HG02840 (cell line): Measurements from ENCODE around the gene GLB1L2.

Experiments used
- ATAC-seq: cut with Tn5 transposase; IDR thresholded peaks from one replicate; pipeline ENCODE4 v1.9.1; 2021; ENCODE audit warnings: mild to moderate bottlenecking, moderate library complexity, moderate number of reproducible peaks; ENCODE audit not compliant: unreplicated experiment, low FRiP score

The GLB1L2 gene

DNA sequence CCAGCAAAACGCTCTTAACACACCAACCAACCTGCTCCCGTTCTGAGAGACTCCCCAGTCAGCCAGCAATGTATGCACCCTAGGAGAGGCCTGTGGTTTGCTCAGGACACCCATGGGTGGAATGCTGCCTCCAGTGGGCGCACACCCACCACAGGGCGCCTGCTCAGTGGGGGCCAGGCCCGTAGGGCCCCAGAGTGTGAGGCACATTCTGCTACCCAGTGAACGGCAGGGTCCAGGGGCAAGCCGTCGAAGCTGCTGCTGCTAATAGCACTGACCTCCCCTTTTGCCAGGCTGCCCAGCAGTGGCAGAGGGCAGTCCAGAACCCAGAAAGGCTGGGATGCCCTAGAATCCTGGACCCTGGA, 67.5 kb downstream of the GLB1L2 start:
- ATAC-seq = no peak

DNA sequence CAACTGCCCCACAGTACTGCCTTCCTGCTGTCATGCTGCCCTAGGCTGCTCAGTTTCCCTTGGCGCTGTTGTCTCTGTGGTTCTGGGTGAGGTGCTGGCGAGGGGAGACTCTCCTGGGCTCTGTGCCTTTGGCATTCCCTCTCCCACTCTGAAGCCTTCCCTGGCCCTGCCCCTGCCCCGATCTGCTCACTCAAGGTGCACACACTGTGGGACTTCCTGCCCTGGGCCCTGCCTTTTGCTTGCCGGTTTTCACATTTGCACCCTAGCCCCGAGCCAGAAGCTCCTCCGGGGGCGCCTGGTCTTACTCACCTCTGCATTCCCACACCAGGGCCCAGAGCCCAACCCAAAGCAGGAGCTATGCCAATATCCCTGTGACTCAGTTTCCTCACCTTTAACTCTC, 68.2 kb downstream of the GLB1L2 start:
- ATAC-seq = no peak

DNA sequence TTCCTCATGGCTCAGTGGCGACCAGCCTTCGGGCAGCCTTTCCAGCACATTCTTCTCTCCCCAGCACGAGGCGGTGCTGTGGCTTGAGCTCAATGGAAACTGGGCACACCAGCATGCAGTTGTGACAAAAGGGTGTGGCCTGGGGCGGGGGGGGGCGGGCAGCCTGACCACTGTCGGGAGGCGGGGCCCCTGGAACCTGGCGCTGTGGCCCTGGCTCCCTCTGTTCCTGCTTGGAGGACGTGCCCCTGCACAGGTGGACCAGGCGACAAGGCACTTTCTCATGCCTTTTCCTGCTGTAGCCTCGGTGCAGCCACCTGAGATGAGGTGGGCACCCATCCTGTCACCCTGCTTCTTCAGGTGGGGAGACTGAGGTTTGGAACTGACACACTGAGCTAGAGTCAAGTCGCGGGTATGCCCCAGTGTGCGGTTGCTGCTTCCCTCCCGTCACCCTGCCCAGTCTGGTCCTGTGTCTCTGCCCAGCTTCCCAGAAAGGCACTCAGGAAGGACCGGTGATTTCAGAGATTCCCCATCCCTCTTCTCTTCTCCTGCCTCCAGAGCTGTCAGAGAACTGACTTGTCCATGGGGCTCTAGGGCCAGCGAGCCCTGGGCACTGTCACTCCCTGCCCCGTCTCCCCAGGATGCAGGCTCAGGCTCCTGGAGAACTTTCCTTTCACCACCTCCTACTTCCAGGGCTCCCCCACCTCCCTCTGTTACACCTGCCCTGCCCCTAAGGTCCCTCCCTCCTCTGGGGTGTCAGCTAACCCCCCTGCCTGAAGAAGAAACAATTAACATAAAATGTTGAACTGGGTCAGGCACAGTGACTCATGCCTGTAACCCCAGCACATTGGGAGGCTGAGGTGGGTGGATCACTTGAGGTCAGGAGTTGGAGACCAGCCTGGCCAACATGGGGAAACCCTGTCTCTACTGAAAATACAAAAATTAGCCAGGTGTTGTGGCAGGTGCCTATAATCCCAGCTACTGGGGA, 70.3 kb downstream of the GLB1L2 start:
- ATAC-seq = no peak

DNA sequence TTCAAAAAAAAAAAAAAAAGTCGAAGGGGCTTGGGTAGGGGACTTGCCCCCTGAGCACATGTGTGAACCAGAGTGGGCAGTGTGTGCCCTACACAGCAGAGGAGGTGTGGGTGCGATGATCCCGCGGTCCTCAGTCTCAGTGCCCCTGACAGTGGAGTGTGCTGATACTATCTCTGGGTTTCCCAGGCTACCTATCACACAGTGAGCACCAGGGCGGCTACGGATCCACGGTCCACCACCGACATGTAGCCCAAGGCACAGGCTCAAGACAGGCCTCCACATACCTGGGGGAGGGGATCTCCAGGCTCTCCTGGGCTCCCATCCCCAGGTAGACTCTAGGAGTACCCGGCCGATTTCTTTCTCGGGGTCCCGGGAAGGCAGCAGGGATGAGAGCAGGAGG, 71.1 kb downstream of the GLB1L2 start:
- no peak for ATAC-seq

DNA sequence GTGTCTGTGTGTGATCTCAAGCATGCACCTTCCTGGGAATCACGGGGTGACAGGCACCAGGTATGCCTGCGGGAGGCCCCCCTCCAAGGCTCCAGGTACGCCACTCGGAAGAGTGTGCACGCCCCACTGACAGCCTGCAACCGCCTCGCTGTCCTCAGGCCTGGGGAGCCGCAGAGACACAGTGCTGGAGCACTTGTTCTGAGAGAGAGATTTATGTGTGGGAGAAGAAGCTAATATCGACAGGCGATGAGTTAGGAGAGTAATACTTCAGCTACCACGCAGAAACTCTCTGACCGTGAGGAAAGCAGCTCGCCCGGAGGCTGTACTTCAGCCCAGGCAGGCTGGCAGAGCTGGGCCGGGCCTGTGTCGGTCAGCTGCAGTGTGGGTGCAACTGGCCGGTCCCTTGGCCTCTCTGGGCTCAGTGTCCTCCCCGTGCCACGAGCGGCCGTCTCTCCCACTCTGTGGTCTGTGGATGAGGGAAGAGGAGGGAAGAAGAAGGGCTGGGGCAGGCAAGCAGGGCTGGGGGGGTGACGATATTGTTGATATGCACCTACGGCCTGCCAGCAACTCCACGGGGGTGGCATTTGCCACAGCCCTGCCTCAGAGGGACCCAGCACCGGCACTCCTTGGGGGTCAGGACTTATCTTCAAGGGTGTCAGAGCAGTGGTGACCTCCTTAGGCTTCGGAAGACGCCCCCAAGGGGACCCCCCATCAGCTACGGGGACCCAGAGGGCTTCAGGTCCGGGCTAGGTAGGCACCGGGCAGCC, 73.0 kb downstream of the GLB1L2 start:
- ATAC-seq = no peak

DNA sequence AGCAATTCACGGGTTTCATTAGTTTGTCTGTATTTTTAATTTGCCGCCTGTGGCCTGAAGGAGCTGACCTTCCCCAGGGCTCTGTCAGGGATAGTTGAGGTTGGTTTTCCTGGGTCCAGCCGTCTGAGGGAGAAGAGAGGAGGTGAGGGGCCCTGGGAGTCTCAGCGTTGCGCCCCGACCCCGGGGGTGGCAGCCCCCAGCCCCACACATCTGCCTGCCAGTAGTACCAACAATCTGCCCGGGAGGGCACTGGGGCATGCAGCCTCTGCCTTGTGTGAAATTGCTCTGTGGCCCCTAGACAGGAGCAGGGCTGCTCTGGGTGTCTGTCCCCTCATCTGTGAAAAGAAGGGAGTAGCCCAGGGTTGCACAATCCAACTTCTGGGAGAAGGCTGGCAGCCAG, 73.6 kb downstream of the GLB1L2 start:
- no peak for ATAC-seq

DNA sequence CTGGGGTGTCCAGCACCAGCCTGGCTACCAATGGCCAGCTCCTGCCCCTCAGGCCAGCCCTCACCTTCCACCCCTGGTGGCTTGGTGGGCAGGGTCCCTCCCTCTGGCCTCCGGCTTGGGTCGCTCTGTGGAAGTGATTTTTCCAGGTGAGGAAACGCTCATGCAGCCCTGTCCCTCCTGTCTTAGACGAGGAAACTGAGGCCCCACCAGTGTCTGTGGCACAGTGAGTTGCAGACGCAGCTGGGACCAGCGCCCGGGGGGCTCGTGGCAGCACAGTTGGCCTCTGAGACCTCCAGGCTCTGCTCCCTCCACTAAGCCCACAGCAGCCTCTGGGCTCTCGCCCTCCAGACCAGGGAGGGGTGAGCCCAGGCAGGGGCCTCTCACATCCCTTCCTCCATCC, 74.1 kb downstream of the GLB1L2 start:
- ATAC-seq = no peak

DNA sequence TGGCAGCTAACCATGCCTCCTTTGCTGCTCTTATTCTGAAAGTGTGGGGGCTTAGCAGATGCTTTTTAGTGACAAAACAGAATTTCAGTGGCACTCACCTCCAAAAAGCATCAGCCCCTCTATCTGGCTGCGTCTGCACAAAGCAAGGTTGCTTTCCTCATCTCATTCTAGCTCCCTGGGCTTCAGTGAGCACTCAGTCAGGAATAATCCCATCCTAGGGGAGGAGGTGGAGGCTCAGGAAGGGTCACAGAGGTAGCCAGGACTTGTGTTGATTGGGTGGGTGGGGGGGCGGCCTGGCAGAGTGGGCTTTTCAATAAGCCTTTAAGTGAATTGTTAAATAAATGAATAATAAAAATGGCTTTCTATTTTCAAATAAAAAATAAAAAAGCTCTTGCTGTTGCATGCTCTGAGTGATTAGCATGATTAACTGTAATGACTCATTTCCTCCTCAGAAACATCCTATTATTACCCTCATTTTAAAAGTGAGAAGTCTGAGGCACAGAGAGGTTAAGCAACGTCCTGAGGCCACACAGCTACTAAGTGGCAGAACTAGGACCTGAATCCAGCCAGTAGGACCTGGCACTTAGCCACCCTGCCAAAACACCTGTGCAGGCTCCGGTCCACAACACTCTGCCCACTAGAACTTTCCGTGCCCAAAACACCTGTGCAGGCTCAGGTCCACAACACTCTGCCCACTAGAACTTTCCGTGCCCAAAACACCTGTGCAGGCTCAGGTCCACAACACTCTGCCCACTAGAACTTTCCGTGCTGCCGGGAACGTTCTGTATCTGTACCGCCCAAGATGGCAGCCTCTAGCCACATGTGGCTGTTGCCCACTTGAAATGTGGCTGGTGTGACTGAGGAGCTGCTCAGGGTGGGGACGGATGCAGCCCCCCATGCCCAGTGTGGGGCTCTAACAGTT, 74.7 kb downstream of the GLB1L2 start:
- no peak for ATAC-seq

DNA sequence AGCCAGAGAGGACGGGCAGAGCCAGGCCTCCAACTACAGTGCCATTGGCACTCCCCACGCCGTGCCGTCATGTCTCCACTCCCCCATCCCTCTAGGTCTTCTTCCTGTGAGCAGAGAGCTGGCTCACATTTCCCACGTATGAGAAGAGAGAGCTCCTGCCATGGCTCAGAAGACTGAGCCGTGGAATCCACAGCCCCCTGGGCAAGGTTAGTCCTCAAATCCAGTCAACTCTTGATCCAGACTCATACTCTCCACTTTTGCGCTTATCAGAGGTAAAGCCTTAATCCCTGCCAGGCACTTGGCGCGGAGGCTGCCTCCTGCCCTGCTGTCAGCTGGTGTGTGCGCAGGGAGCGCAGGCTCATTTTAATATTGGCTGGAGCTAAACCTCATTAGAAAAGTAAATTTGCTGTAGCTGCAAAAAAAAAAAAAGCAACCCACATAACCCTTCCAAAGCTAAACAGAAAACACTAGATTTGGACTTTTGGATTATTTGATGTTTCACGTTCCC, 75.6 kb downstream of the GLB1L2 start:
- no peak for ATAC-seq

DNA sequence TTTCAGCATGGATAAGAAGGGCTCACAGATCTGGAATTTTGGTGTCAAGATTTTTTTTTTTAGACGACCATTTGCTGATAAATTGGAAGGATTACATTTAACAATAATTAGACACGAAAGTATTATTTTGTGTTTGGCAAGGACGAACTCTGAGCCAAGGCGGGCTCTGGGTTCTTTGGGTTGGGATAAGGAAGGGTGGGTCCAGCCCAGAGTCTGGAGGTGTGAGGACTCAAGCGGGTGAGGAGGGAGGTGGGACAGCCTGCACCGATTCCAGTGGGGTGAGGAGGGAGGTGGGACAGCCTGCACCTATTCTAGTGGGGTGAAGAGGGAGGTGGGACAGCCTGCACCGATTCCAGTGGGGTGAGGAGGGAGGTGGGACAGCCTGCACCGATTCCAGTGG, 76.1 kb downstream of the GLB1L2 start:
- ATAC-seq = no peak

DNA sequence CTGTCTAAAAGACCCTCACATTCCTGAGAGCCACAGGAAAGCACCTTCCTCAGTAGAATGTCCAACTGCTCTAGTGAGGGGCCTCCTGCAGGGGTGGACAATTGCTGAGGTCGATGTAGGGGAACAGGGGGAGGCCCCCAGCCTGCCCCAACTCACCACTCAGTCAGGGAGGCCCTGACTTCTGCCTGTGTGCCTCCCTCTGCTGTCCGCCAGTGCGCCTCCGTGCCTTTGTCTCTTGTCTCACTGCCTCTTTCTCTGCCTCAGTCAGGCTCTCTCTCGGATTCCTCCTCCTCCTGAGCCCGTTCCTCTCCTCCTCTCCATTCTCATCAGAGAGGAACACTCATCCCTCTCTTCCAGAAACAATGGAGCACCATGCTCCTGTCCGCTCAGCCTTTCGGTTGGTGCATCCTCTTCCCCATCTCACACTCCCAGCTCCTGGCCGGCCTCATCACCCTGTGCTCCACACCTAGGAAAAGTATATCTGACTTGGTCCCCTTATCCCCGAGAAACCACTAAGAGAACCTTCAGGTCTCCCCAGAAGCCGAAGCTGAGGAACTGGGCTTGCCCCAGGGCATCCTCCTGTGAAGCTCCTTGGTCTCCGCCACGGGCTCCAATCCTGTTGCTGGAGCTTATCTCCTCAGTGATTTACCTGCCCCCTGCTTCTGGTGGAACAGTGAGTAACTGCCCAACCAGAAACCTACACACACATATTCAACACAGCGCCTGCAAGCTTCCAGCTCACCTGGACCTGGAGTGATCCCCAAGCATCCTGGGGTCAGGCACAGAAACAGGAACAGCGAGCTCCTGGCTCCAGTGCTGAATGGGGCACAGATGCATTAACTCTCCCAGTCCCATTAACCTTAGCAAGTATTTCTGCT, 78.0 kb downstream of the GLB1L2 start:
- ATAC-seq = no peak

DNA sequence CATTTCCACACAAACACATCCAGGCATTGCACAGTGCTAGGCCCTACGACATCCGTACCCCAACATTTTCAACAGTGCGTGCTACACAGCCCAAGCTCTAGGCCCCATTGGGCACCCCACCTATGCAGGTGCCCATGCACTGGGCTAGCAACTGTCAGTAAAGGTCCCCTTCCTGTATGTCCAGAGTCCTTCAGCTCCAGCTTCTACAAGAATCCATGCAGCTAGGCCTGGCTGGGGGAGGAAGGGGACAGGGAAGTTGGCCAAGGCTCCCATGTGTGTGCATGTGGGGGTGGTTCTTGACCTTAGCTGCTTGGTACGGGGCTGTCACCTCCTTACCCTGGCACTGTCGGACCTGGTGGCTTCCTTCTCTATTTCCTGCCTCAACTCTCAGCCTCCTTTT, 79.0 kb downstream of the GLB1L2 start:
- no peak for ATAC-seq

DNA sequence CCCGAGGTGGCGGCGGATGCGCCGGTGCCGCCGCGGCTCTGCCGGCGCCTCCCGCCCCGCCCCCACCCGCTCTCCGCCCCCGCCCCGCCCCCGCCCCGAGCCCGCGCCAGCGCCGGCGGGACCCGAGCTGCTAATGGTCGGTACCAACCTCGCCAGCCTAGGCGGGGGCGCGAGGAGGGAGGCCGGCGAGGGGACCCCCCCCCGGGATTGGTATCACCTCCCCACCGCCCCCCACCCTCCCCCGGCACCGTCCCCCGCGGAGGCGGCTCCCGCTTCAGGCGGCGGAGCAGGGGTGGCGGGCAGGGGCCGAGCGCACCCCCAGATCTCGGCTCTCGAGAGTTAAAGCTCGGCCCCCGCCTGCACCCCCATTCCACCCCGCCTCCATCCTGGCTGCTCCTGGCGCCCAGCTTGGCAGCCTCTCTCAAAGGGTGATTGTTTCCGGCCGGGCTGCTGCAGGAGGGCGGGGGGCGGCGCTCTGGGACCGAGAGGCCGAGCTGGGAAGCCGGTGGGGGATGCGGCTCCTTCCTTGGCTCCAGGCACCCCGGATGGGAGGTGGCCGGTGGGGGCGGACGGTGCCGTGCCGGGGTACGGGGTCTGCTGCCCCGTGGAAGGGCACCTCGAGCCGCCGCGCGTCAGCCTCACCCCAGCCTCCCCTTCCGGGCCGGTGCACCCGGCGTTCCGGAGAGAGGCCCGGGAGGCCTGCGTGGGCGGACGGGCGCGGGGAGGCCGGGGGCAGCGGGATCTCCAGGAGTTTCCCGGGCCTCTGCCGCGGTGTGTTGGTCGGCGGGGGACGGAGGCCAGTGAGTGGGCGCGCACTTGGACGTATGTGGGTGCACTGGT, 80.6 kb downstream of the GLB1L2 start, which contains the start of gene B3GAT1:
TSS of gene B3GAT1 (minus strand) at position 40 of the 840 bp plus-strand sequence. CDS start 24,583 bp downstream, outside the sequence.
- no peak for ATAC-seq

DNA sequence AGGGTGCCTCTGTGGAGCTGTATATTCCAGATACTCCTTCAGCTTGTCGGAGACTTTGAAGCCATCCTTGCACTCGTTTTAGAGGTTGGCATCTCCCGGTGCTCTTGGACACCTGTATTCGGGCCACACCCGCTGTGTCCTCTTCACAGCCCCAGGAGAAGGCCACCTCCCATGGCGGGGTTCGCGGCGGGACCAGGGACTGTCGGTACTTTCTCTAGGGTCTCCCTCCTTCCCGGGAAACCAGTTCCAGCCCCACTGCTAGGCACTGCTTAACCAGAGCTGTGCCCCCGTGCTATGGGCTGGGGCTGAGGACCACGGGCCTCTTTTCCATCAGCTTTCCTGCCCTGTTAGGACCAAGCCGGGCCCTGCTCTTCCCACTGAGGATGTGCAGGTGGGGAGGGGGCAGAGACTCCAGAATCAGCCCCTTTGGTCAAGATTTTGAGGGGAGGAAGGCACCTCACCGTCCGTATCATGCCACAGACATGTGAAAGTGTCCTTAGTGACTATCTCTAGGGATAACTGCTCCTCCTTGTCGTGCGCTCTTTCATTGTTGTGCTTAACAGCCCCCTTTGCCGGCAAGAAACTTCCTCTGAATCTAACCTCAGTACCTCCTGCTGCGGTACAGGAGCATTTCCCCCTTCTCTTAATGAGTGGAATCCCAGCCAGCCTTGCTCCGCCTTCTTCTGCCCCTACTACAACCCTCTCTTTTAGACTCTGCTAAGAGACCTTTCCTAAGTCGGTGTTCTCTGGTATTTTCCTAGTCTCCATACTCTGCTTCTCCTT, 81.4 kb downstream of the GLB1L2 start:
- no peak for ATAC-seq

DNA sequence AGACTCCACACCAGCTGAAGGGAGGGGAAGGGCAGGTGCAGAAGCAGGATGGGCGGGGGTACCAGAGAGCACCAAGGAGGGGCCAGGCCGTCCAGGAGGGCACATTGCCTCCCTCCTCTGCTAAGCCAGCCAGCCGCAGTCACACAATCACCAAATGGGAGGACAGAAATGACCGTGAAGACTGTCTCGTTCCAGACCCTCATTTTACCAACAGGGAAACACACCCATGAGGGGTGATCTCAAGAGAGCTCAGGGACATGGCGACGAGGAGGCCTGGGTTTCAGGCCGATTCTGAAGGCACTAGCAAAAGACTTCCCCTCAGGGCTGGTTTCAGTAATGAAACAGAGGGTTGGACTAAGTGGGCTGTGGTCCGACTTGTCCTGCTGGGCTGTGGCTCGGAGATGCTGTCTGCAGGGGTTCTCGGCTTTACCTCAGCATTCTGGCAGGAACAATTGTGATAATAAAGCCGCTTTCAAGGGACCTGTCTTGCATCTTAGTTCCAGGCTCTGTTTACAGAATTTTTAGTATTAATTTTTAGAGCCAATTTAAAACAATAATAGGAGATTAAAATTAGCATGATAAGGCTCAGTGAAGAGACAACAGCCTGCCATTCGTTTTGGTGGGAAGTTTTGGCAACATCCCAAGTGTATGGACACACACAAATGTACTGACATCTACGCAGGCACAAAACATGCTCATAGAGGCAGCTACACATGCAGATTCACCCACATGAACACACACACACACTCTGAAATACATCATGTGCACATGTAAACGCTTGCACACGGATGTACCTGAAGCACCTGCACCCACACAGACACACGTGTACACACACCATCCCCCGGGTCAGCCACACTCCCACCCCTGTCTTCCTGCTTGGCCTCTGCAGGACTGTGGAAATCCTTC, 82.3 kb downstream of the GLB1L2 start:
- ATAC-seq = no peak
